Sigmoid colon (tissue), 4 donors: Measurements from ENCODE around the gene PELI2.

ENCODE experiments used
- EP300 ChIP-seq, 4 donors: sonication (generic); formaldehyde crosslinking; IDR thresholded peaks; one replicate each; pipeline ENCODE4 v1.6.1; 2017; ENCODE audit warnings: antibody characterized with exemption in 4 of 4
- POLR2AphosphoS5 ChIP-seq, 4 donors: sonication (generic); formaldehyde crosslinking; IDR thresholded peaks; one replicate each; pipeline ENCODE4 v1.6.1; 2017; ENCODE audit warnings: antibody characterized with exemption in 4 of 4
- TF ChIP-seq, protein P1 (sequence below), 4 experiments: fragments of 450-650 bp in 3 of 4; fragments of 200-600 bp in 1 of 4; IDR thresholded peaks; one replicate each; pipeline ENCODE4 v1.5.1; 2016 to 2019; ENCODE audit warnings: antibody characterized with exemption in 4 of 4, mild to moderate bottlenecking in 3 of 4, moderate library complexity in 2 of 4

DNA sequence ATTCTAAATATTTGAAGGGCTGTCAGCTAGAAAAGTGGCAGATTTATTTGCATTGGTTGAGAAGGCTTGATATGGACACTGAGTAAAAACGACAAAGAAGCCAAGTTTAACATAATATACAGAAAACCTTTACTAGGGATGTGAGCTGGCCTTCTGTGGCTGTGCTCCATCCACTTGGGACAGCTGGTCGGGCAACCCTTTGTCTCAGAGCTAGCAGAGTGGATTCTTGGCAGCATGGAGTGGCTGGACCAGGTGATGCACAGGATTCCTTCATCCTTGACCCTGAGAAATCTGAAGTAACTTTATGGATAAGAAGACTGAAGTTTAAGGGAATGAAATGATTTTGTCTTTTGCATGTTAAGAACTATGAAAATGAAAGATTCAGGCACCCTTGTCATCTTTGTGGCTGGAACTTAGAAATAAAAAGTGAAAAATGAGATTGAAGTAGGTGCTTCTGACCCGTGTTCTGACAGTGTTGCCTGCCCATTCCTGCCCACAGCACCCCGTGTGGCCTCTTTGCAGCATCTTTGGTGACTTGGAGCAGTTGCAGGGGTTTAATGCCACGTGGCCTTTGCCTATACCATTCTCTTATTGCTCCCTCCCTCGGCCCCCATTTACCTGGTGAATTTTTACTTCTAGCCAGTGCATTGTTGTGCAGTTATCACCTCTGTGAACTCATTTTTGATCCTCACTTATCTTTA lies 32.6 kb downstream of the PELI2 start:
- TF ChIP-seq, protein P1, sequence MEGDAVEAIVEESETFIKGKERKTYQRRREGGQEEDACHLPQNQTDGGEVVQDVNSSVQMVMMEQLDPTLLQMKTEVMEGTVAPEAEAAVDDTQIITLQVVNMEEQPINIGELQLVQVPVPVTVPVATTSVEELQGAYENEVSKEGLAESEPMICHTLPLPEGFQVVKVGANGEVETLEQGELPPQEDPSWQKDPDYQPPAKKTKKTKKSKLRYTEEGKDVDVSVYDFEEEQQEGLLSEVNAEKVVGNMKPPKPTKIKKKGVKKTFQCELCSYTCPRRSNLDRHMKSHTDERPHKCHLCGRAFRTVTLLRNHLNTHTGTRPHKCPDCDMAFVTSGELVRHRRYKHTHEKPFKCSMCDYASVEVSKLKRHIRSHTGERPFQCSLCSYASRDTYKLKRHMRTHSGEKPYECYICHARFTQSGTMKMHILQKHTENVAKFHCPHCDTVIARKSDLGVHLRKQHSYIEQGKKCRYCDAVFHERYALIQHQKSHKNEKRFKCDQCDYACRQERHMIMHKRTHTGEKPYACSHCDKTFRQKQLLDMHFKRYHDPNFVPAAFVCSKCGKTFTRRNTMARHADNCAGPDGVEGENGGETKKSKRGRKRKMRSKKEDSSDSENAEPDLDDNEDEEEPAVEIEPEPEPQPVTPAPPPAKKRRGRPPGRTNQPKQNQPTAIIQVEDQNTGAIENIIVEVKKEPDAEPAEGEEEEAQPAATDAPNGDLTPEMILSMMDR (IDR thresholded peaks at IDR 0.05) = no peak
- no peak for TF ChIP-seq POLR2AphosphoS5 (IDR thresholded peaks at IDR 0.05)
- no peak for TF ChIP-seq EP300 (IDR thresholded peaks at IDR 0.05)
